22Rv1 (cell line): ENCODE measurements around the gene APC.

Experiments
- H3K27ac ChIP-seq: fragments of 450-650 bp; 2 replicates; pipeline ENCODE4 v1.5.1; 2017
- ZFX ChIP-seq: fragments of 450-650 bp; IDR thresholded peaks from 2 replicates; pipeline ENCODE4 v1.6.1; 2017; ENCODE audit warnings: antibody characterized with exemption, borderline replicate concordance
- TF ChIP-seq, protein P1 (sequence below): fragments of 450-650 bp; IDR thresholded peaks from 2 replicates; pipeline ENCODE4 v1.5.1; 2017; ENCODE audit warnings: mild to moderate bottlenecking

APC gene

DNA sequence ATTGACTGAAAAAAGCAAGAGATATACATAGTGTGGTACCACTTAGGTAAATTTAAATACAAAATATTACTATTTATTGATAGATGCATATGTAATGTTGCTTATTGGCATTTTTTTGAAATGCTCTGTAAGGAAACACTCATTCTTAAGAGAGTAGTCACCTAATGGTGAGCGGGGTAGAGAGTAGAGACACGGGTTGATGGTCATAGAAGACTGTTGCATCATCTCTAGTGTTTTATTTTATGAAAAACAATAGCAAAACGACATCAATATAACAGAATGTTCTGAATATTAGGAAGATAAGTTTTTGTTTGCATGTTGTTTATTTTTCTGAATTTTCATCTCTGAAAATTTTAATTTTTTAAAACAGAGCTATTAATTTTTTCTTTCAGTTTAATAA lies 127.4 kb downstream of the APC start:
- TF ChIP-seq, protein P1, sequence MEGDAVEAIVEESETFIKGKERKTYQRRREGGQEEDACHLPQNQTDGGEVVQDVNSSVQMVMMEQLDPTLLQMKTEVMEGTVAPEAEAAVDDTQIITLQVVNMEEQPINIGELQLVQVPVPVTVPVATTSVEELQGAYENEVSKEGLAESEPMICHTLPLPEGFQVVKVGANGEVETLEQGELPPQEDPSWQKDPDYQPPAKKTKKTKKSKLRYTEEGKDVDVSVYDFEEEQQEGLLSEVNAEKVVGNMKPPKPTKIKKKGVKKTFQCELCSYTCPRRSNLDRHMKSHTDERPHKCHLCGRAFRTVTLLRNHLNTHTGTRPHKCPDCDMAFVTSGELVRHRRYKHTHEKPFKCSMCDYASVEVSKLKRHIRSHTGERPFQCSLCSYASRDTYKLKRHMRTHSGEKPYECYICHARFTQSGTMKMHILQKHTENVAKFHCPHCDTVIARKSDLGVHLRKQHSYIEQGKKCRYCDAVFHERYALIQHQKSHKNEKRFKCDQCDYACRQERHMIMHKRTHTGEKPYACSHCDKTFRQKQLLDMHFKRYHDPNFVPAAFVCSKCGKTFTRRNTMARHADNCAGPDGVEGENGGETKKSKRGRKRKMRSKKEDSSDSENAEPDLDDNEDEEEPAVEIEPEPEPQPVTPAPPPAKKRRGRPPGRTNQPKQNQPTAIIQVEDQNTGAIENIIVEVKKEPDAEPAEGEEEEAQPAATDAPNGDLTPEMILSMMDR: no peak
- no peak for TF ChIP-seq ZFX

DNA sequence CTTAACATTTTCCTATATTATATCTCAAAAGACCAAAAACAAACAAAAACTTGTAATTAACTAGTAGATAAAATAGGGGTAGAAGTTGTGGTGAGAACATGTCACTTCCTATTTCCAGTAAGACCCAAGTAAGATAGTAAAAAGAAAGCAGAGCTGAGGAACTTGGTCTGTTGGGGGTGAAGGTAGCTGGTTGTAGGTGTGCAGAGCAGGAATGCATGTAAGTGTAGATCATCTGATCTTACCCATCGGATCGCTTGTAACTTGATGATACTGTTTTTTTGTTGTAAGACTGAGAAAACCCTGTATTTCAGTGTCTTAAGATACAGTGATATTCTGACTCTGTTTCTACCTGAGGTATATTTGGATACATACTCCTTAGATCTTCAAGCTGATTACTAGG lies 129.1 kb downstream of the APC start:
- TF ChIP-seq, protein P1: no peak
- TF ChIP-seq ZFX: no peak
- no peak overlapping the region for H3K27ac ChIP-seq

More for the DNA sequence above, 127.4 kb downstream of the APC start:
- H3K27ac ChIP-seq: no peak overlapping the region

- TF ChIP-seq, protein P1: no peak
- no peak for TF ChIP-seq ZFX
- no peak overlapping the region for H3K27ac ChIP-seq
Observed at GRCh38 chr5:112867411-112867810, 129.7 kb downstream of the APC start.

- H3K27ac ChIP-seq: no peak overlapping the region
- TF ChIP-seq, protein P1: no peak
- no peak for TF ChIP-seq ZFX
Observed at GRCh38 chr5:112869948-112870347, 132.3 kb downstream of the APC start.

- TF ChIP-seq, protein P1: no peak
- TF ChIP-seq ZFX: no peak
- H3K27ac ChIP-seq: no peak overlapping the region
Observed at GRCh38 chr5:112870966-112871365, 133.3 kb downstream of the APC start.

- TF ChIP-seq ZFX: no peak
- TF ChIP-seq, protein P1: no peak
- H3K27ac ChIP-seq: 0 out of 2 replicates have a peak overlapping the region, but pooled peaks have one; percentile 8
Observed at GRCh38 chr5:112876362-112876761, 138.7 kb downstream of the APC start.

- TF ChIP-seq, protein P1: no peak
- TF ChIP-seq ZFX: no peak
- H3K27ac ChIP-seq: no peak overlapping the region
Observed at GRCh38 chr5:112878101-112878500, 140.4 kb downstream of the APC start.
